Measurements from ENCODE around the gene DHX29. TPM values are rescaled to one million over a fixed set of nuclear protein-coding genes. Genes with fewer than 3 reads are reported as not detected.

The DHX29 gene
- total RNA-seq, 1 experiment from 2014 or later, result 30.3 TPM

DNA sequence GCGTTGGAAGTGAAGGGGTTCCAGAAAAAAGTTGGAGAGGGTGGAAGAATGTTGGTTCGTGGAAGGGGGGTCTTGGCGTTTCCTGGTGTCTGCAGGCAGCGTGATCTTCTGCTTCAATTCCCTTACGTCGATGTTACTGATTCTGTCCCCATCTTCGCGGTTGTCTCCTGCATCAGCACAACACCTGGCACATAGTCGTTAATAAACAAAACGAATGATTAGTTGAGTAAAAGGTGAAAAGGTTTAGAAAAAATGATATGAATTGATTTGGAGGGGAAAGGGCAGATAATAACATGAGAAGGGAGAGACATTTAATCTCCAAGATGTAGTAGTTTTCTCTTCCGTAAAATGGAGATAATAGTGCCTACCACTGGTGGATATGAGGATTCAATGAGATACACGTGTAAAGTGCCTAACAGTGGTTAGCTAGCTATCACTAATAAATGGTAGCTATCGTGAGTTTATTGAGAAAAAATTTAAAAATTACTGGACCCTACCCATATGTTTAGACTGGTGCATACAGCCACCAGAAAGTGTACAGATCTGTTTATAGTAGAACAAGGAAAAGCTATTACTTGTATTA lies 851 bp upstream of the DHX29 start:
- H3K36me3 Mint-ChIP-seq (ENCODE audit: insufficient read depth in 1 of 3, low read depth in 3 of 3), result peaks cover 7 to 16% (median 11%) of the 10 kb centered on the region in 3 experiments; a peak in 5 of 7 replicates

More for the DNA sequence above, 851 bp upstream of the DHX29 start:
- H2BK5ac ChIP-seq (ENCODE audit: insufficient read length, low read length), result peak overlapping the region; percentile 44
- no peaks in the 10 kb centered on the region for H3K9me3 ChIP-seq (ENCODE audit: control insufficient read depth, low read depth, low read length)
- no peak overlapping the region for H4K91ac ChIP-seq (ENCODE audit: insufficient read length, low read depth, low read length)
- no peak overlapping the region for H3K27ac ChIP-seq (ENCODE audit: insufficient read length, low read depth, low read length)
- no peaks in the 10 kb centered on the region for H3K9me3 Mint-ChIP-seq
- TF ChIP-seq, protein P1, sequence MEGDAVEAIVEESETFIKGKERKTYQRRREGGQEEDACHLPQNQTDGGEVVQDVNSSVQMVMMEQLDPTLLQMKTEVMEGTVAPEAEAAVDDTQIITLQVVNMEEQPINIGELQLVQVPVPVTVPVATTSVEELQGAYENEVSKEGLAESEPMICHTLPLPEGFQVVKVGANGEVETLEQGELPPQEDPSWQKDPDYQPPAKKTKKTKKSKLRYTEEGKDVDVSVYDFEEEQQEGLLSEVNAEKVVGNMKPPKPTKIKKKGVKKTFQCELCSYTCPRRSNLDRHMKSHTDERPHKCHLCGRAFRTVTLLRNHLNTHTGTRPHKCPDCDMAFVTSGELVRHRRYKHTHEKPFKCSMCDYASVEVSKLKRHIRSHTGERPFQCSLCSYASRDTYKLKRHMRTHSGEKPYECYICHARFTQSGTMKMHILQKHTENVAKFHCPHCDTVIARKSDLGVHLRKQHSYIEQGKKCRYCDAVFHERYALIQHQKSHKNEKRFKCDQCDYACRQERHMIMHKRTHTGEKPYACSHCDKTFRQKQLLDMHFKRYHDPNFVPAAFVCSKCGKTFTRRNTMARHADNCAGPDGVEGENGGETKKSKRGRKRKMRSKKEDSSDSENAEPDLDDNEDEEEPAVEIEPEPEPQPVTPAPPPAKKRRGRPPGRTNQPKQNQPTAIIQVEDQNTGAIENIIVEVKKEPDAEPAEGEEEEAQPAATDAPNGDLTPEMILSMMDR (conservative IDR thresholded peaks at IDR 0.05), result no peak; the same call in 2 of the 3 replicates
- peak overlapping the region; percentile 31 for H3K18ac ChIP-seq (ENCODE audit: insufficient read length, low read depth, low read length)
- H4K8ac ChIP-seq (replicated peaks; ENCODE audit: insufficient read length, low read depth, low read length), result no peak overlapping the region
- H2AK5ac ChIP-seq (ENCODE audit: insufficient read length, low read length), result no peak overlapping the region
- no peak overlapping the region for H3K27ac Mint-ChIP-seq
- peaks cover 3% of the 10 kb centered on the region for H3K79me1 ChIP-seq (ENCODE audit: insufficient read depth, low read depth, low read length, poor library complexity, severe bottlenecking)
- no peaks in the 10 kb centered on the region for H4K20me1 ChIP-seq (ENCODE audit: control insufficient read depth, insufficient read depth, insufficient read length)
- peaks cover 48% of the 10 kb centered on the region; the same call in 1 of the 2 replicates for H3K79me2 ChIP-seq (ENCODE audit: insufficient read depth, low read length)
- H2BK15ac ChIP-seq (ENCODE audit: low read depth, low read length), result no peak overlapping the region
- H4K5ac ChIP-seq (ENCODE audit: insufficient read length, low read depth, low read length), result peak overlapping the region; percentile 79
- H3K9ac ChIP-seq (ENCODE audit: extremely low read depth, insufficient read length, low read length), result peak overlapping the region; percentile 86
- no peak overlapping the region for H3T11ph ChIP-seq (ENCODE audit: low read length)
- H3K27me3 ChIP-seq (ENCODE audit: insufficient read depth, low read length), result no peaks in the 10 kb centered on the region
- H3K27me3 Mint-ChIP-seq (ENCODE audit: low read depth), result no peaks in the 10 kb centered on the region
- H3K4me1 ChIP-seq (ENCODE audit: insufficient read depth, low read length), result peaks cover 2% of the 10 kb centered on the region; the same call in 1 of the 2 replicates
- H3K23me2 ChIP-seq (ENCODE audit: insufficient read length, low read depth, low read length, poor library complexity, severe bottlenecking), result peaks cover 3% of the 10 kb centered on the region
- no peak overlapping the region for H3K4me3 Mint-ChIP-seq
- no peak overlapping the region for H2AFZ ChIP-seq (ENCODE audit: low read length)
- WGBS (ENCODE audit: extremely low coverage, insufficient read length, low lambda C conversion rate), result 100% methylated on average over 1 of the region's 13 CpGs
- no peak overlapping the region for H2BK120ac ChIP-seq (ENCODE audit: low read depth, low read length, poor library complexity, severe bottlenecking)
- no peak overlapping the region for H3K23ac ChIP-seq (ENCODE audit: insufficient read length, low read depth, low read length)
- no peak overlapping the region; the same call in 1 of the 2 replicates for H3K4ac ChIP-seq (ENCODE audit: low read depth, low read length)
- peak overlapping the region; percentile 80 for H3K4me2 ChIP-seq (ENCODE audit: insufficient read depth, insufficient read length, low read length)
- no peak overlapping the region for H2BK20ac ChIP-seq (ENCODE audit: low read depth, low read length, poor library complexity, severe bottlenecking)
- no peak overlapping the region for H2BK12ac ChIP-seq (ENCODE audit: insufficient read length, low read depth, low read length)
- peak overlapping the region; percentile 59 for H3K56ac ChIP-seq (ENCODE audit: insufficient read length, low read depth, low read length)
- no peak for DNase-seq
- H3K4me1 Mint-ChIP-seq, result peaks cover 4 to 9% of the 10 kb centered on the region in 2 experiments
- H3K14ac ChIP-seq (ENCODE audit: insufficient read depth, low read length), result peak overlapping the region; percentile 72; the same call in 1 of the 2 replicates

All from H9 (cell line).